Spleen (tissue), 7 donors: Measurements from ENCODE around the gene EGFR.

ENCODE experiments used
- POLR2A ChIP-seq, 3 donors: fragments of 450-650 bp; IDR thresholded peaks; one replicate each; pipeline ENCODE4 v1.5.1; 2017; ENCODE audit warnings: antibody characterized with exemption in 3 of 3, mild to moderate bottlenecking in 1 of 3
- TF ChIP-seq, protein P1 (sequence below), 11 experiments: fragments of 200-600 bp in 7 of 11; fragments of 450-650 bp in 4 of 11; sonication (generic) in 4 of 11; IDR thresholded peaks in 8 of 11; conservative IDR thresholded peaks in 3 of 11; 1 replicate in 7 of 11; 2 replicates in 4 of 11; pipeline versions ENCODE4 v1.4.0 to v1.8.0; 2016 to 2021; ENCODE audit warnings: antibody characterized with exemption in 11 of 11, inconsistent platforms in 4 of 11, mild to moderate bottlenecking in 1 of 11
- donor health status: DM: no; HTN: no; CAD: no; lungs with moderate emphysema.
- donor health status: DM: no; HTN: no; CAD: no.
- donor health status: DM: no; HTN: no; CAD: no.

DNA sequence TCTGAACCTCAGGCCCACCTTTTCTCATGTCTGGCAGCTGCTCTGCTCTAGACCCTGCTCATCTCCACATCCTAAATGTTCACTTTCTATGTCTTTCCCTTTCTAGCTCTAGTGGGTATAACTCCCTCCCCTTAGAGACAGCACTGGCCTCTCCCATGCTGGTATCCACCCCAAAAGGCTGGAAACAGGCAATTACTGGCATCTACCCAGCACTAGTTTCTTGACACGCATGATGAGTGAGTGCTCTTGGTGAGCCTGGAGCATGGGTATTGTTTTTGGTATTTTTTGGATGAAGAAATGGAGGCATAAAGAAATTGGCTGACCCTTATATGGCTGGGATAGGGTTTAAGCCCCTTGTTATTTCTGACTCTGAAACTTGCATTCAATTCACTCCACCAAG is 156.0 kb downstream of the EGFR start:
- TF ChIP-seq, protein P1, sequence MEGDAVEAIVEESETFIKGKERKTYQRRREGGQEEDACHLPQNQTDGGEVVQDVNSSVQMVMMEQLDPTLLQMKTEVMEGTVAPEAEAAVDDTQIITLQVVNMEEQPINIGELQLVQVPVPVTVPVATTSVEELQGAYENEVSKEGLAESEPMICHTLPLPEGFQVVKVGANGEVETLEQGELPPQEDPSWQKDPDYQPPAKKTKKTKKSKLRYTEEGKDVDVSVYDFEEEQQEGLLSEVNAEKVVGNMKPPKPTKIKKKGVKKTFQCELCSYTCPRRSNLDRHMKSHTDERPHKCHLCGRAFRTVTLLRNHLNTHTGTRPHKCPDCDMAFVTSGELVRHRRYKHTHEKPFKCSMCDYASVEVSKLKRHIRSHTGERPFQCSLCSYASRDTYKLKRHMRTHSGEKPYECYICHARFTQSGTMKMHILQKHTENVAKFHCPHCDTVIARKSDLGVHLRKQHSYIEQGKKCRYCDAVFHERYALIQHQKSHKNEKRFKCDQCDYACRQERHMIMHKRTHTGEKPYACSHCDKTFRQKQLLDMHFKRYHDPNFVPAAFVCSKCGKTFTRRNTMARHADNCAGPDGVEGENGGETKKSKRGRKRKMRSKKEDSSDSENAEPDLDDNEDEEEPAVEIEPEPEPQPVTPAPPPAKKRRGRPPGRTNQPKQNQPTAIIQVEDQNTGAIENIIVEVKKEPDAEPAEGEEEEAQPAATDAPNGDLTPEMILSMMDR (IDR thresholded peaks at IDR 0.05 in 8 of 11, conservative IDR thresholded peaks at IDR 0.05 in 3 of 11): no peak
- TF ChIP-seq POLR2A (IDR thresholded peaks at IDR 0.05): no peak
